Activated CD8-positive, alpha-beta memory T cell treated with anti-CD3 and anti-CD28 coated beads, Interleukin-2, amount 50 U/mL, for 1 hour (primary cell): ENCODE measurements around the gene F5.
"Not testable (repeated sequence)": the region's sequence is repeated elsewhere in the genome, so short reads cannot be mapped to it uniquely, and the experiment has no call there.

ENCODE experiments used
- DNase-seq: peaks from one replicate; pipeline ENCODE4 v3.0.0-alpha.2; 2020; ENCODE audit errors: extremely low read depth

The F5 gene

GRCh38 chr1:169538998-169539871, 47.0 kb downstream of the F5 start:
- no peak for DNase-seq

- DNase-seq: no peak
These were observed 51.6 kb downstream of the F5 start for GRCh38 chr1:169534653-169535052.

- DNase-seq: not testable (repeated sequence)
These were observed 52.6 kb downstream of the F5 start for GRCh38 chr1:169533528-169534190.

GRCh38 chr1:169530448-169530847, 55.8 kb downstream of the F5 start:
- no peak for DNase-seq

GRCh38 chr1:169529068-169529642, 57.1 kb downstream of the F5 start:
- no peak for DNase-seq

- no peak for DNase-seq
These were observed 57.8 kb downstream of the F5 start for GRCh38 chr1:169528215-169529067.

GRCh38 chr1:169527451-169528214, 58.6 kb downstream of the F5 start:
- DNase-seq: no peak

- no peak for DNase-seq
These were observed 59.3 kb downstream of the F5 start for GRCh38 chr1:169527001-169527400.

GRCh38 chr1:169526120-169526832, 60.0 kb downstream of the F5 start:
- DNase-seq: no peak

- DNase-seq: no peak
These were observed 60.9 kb downstream of the F5 start for GRCh38 chr1:169525391-169525790.

GRCh38 chr1:169523904-169524303, 62.4 kb downstream of the F5 start:
- DNase-seq: no peak

GRCh38 chr1:169521226-169521625, 65.1 kb downstream of the F5 start:
- no peak for DNase-seq

- DNase-seq: no peak
These were observed 68.6 kb downstream of the F5 start for GRCh38 chr1:169517558-169518186.

- no peak for DNase-seq
These were observed 70.6 kb downstream of the F5 start for GRCh38 chr1:169515641-169516040.

- DNase-seq: no peak
These were observed 71.6 kb downstream of the F5 start for GRCh38 chr1:169514566-169515270.

- no peak for DNase-seq
These were observed 73.1 kb downstream of the F5 start for GRCh38 chr1:169513208-169513607.

- DNase-seq: no peak
These were observed 74.8 kb downstream of the F5 start for GRCh38 chr1:169511316-169512005.

GRCh38 chr1:169510060-169510459, 76.2 kb downstream of the F5 start:
- no peak for DNase-seq

GRCh38 chr1:169509354-169509753, 76.9 kb downstream of the F5 start:
- DNase-seq: no peak
